GM19395 (cell line): ENCODE measurements around the gene SNX33.
"Not testable (repeated sequence)": the region's sequence is repeated elsewhere in the genome, so short reads cannot be mapped to it uniquely, and the experiment has no call there.

Source experiments
- ATAC-seq: cut with Tn5 transposase; IDR thresholded peaks from one replicate; pipeline ENCODE4 v1.9.1; 2021; ENCODE audit warnings: mild to moderate bottlenecking, moderate library complexity; ENCODE audit not compliant: unreplicated experiment

Gene SNX33

DNA sequence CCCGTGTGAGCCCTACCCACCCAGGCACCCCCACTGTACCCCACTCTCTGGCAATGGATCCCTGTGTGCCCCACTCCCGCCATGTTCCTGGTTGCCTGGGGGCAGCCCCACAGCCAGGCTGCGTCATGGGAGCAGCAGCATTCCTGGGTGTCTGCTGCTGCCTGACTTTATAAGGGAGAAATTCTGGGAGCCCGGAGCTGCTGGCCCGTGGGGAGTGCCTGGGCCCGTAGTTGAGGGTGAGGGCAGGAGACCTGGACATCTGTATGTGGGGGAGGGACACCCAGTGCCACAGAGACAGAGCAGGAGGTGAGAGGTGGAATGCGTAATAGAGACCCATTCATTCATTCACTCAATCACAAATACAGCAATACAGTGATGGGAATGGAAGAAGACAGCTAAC is 49.8 kb downstream of the SNX33 start:
- ATAC-seq: no peak

DNA sequence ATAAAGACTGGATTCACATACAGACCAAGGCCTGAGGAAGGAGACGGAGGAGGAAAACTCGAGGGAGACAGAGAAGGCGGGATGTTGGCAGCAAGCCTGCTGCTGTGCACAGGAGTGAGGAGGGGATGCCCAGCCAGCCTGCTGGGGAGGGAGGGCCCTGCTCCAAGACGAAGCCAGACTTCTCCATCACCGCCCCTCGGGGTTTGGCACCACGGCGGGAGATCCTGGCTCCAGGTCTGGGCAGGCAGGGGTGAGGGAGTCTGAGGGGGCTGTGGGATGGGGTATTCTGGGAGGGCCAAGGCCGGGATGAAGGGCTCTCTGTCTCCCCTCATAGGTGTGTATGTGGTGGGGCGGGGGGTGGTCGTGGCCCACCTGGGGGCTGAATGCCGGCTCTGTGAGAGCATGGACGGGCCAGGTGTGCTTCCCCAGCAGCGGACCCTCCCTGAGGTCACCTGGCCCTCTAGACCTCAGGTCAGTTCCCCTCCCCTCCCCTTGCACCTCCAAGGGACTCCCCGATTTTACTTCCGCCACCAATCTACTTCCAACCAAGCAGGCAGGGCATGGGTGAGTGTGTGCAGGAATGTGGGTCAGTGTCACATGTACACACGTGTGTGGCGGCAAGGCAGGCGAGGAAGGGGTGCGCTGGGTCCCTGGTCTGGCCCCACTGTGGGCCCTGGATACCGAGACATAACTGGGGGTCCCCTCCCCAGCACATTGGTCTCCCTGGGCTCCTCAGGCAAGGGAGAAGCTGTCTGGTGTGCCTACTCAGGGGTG is 50.4 kb downstream of the SNX33 start:
- not testable (repeated sequence) for ATAC-seq

DNA sequence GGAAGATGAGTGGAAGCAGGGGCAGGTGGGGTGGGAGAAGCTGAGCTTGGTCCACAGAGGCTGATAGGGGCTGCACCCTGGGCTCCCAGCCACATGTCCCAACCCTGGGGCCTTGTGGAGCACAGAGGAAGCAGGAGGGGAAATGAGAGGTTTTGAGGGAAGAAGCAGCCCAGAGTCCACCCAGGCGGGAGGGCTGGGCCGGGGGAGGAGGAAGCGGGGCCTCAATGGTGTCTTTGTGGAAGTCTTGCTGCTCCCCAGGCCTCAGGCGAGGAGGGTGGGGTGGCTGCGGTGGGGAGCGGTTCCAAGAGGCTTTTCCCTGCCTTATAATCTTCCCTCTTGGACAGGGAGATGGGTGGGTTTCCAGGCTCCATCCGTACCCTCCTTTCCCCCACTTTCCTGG is 51.8 kb downstream of the SNX33 start:
- ATAC-seq: not testable (repeated sequence)

DNA sequence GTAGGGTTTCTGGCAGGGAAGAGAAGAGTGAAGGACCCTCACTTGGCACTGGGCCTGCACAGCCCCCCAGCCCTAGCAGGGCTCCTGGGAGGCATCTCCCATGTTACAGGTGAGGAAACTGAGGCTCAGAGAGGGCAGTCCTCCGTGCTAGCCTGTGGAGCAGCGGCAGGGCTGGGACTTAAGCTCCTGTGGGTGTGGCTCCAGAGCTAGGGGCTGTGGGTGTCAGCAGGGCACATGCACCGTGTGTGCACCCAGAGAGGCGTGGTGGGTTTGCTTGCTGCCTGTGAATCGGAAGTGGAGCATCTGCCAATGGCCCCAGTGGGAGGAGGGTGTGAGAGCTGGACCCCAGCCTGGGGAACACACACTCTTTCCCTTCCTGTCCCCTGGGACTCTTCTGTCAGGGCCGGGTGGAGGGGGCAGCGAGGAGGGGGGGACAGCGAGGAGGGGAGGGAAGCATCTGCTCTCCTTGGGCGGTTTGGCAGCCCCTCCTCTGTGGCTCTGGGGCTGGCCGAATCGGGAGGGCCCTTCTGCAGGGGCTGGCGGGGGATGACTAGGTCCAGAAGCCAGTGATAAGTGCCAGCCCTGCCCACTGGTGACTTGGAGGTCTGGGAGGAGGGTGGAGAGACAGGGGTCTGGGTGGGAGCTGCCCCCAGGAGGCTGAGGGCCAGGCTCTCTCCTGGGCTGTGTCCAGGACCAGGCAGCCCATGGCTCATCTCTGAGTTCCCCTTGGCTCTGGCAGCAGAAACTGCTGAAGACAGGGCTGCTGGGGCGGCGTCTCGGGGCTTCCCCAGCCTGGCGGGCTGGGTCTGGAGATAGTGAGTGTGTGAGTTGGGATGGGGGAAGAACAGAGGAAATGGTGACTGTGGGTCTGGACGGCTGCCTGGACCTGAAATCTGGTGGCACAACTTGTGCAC is 52.5 kb downstream of the SNX33 start:
- not testable (repeated sequence) for ATAC-seq

DNA sequence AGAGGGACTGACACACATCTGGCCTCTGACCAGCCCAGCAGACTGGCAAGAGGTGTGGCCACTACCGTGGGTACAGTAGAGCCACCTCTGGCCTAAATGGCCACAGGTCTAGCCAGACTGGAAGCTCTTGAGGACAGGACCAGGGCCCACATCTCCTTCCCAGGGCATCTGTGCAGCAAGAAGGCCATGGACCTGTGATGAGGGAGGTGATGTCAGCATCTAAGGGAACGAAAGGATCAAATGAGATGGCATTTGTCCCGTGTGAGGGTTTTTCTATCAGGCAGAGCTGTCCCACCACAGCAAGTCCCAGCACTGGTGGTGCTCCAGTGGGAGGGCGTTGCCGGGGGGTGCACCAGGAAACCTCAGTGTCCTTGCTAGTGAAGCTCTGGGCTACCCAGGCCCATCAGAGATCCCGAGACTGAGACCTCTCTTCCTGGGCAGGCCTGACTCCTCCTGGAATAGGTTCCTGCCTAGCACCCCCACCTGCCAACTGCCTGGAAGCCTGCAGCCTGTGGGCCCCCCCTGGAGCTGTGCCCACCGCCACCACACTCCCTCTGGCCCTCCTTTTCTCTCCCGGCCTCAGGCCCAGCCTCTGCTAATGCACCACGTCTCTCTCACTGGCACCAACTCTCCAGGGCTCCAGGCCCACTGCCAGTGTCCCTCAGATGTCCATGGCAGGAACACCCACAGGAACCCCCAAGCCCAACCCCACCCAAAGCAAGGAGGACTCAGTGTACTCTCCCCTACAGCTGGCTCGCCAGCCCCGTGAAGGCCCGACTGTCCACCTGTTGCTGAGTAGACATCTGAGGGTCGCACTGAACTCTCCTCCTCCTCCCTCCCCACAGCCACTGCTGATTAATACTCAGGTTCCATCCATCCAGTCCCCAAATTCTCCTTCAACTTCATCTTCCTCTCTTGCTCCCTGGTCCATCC is 53.6 kb downstream of the SNX33 start:
- not testable (repeated sequence) for ATAC-seq

DNA sequence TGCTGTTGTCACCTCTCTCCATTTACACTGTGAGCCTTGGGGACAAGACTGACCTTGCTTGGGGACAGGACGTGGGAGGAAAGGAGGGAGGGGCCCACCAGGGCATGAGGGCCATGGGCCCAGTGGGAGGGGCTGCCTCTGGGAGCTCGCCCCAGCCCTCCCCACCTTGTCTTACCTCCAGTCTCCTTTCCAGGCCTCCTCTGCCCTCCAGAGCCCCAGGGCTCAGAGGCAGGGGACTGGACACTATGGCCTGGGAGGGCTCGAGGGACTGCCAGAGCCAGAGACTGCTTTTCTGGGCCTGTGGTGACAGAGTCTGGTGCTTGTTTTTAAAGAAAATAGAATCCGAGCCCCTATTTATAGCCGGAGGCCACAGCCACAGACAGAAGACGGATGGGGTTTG is 54.7 kb downstream of the SNX33 start:
- no peak for ATAC-seq

DNA sequence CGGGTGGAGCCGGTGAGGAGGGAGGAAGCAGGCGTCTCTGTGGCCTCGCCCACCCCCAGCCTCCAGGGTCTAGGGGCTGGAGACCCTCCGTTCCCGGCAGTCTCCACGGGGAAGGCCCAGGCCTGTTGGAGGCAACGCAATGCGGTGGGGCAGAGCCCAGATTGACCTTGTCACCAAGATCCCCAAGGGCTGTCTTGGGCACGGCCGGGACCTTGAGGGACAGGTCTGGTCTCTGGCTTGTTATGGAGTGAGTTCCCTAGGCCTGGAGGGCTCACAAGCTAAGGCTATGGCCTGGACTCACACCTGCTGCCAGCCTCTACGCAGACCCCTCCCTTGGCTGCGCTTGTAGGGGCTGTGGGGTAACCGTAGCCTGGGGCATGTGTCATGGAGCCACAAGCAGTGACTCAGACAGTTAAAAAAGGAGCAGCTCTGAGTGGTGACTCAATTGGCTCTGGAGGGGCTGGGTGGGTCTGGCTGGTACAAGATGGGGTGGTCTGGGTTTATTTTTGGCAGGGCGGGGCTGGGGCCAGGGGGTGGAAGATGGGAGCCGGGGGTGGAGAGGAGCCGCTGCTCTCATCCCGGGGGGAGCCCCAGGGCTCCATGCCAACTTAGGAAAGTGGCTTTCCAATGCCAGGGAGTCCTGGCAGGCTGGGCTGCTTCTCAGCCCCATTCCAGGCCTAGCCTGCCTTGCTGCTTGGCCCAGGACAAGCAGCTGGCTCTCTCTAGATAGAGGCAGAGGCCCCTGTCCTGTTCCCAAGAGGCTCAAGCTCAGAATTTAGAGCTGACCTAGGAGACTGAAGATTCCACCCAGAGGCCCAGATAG is 55.9 kb downstream of the SNX33 start:
- not testable (repeated sequence) for ATAC-seq

DNA sequence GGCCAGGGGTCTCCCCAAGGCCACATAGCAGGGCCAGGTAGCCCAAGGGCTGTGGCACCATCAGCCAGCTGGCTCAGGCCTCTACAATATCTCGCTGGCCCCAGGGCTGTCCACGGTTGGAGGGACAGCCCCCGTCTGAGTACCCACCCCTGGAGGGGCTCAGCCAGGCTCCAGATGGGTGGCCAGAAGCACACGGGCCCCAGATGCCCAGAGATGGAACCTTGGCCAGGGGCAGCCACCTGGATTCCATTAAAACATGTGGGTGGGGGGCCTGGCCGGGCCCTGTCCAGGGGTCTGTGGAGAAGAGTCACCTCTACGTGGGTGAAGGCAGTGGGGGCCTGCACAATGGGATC is 56.5 kb downstream of the SNX33 start:
- ATAC-seq: no peak

DNA sequence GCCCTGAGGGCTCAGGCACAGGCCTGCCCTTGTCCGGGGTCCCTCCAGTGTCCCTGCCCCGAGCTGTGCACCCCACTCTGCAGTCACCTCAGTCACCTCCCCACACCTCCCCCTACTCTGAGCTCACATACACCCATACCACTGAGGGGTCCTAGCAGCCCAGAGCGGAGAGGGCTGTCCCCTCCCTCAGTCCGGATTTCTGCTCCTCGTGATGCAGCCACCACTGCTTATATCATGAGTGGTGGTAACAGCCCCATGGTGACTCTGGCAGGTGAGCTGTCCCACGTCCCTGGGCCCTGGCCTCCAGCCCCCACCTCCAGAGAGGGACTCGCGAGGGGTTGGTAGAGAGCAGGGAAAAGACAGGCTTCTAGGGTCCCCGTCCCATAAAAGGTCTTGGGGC is 56.9 kb downstream of the SNX33 start:
- ATAC-seq: no peak

DNA sequence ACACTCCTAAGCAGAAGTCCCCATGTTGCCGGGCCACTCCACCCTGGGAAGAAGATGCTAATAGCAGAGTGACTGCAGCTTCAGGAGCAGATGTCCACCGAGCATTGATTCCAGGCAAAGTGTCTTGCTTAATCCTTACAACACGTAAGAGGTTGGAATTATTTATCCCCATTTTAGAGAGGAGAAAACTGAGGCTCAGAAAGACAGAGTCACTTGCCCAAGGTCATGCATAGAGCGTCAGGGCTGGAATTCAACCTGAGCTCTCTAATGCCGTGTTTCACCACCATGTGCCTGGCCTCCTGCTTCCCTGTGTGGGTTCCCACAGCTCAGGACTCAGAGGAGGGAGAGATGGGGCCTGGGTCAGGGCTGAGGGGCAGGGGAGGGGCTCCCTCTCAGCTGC is 57.7 kb downstream of the SNX33 start:
- not testable (repeated sequence) for ATAC-seq

DNA sequence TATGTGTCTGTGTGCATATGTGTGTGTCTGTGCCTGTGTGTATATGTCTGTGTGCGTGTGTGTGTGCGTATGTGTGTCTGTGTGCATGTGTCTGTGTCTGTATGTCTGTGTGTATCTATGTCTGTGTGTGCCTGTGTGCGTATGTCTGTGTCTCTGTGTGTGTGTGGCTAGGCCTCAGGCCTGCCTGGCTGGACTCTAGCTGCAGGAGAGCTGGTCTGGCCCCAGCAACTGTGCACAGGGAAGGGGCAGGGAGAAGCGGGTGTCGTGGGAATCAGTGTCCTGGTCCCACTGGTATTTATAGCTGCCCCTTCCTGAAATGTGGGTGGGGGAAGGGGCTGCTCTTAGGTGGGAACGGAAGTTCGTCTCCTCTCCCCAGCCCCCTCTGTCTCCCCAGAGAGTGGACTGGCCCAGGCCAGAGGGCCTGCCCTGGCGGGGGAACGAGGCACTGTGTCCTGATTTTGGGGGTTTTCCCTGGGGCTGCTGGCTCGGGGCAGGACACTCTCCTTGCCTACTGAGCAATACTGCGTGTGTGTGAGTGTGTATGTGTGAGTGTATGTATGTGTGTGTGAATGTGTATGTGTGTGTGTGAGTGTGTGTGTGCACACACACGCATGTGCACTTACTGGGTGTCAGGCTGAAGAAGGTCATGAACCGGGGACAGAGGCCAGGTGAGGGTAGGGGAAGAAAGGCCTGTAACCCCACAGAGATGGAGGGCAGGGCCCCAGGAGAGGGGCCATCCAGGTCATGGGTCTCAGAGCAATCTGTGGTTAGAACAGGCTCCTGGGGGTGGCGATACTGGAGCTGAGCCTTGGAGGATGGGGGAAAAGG is 58.4 kb downstream of the SNX33 start:
- no peak for ATAC-seq

DNA sequence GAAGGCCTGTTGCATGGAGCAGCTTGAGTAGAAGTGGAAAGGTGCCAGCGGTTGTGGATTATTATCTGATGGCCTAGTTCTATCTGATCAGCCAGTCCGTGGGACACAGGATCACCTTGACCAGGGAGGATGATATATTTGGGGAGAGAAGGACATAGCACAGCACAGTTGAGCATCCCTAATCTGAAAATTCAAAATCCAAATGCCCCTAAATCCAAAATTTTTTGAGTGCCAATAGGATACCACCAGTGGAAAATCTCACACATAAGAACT is 58.9 kb downstream of the SNX33 start:
- ATAC-seq: no peak

DNA sequence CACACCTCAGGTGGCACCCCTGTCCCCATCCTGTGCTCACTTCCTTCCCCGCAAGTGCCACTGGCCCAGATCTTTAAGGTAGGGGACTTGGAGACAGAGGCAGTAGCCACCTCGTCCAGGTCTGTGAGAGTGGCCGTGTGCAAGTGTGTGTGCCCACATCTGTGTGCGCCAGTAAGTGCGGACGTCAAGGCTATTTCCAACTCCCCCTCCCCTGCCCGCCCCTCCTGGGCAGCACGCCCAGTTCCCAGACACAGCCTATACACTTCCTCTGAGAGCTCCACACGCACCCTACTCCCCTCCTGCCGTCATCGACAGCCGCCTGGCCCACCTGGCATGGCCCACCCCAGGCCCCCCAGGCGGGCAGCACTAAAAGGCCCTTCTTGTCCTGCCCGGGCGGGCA is 61.7 kb downstream of the SNX33 start:
- not testable (repeated sequence) for ATAC-seq

DNA sequence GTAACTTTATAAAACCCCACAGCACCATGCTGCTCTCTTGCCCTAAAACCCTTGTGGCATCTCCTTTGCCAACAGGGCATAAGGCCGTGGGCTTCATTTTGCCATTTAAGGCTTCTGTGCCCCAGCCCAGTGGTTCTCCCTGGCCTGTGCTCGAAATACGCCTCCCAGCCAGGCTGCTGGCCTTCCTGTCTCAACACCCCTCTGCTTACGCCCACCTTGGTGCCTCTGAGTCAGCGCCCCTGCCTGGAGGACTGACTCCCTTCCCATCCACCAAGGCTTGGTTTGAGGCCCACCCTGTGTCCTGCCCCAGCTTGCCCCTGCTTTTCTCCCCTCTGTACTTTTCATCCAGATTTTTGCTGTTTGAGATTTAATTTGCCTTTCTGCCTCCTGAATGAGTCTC is 63.2 kb downstream of the SNX33 start:
- not testable (repeated sequence) for ATAC-seq

DNA sequence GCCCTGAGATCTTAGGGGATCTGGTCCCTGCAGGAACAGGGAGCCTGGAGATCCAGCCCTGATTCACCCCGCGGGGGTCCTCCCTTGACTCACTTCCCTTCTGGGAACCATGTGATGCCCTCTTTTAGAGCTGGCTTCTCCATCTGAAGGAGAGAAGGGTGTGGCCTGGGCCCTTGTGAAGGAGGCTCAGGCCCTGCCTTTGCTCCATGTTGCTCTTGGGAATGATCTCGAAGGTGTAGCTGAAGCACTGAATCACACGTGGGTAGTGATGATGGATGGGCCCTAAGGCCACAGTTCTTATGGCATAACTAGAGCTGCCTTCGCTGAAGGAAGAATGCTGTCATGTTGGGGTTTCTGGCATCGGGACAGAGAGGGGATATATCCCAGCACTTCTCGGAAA is 63.8 kb downstream of the SNX33 start:
- not testable (repeated sequence) for ATAC-seq
